Measurements from ENCODE around the gene SLC41A1.

GRCh38 chr1:205824180-205824579 lies 11.2 kb upstream of the SLC41A1 start:
- TF ChIP-seq CTCF (IDR thresholded peaks at IDR 0.05), result no peak
- no peak for TF ChIP-seq POLR2A (IDR thresholded peaks at IDR 0.05)

All from tibial nerve (tissue), 3 donors.